Esophagus muscularis mucosa (tissue), 4 donors: ENCODE data around the gene ZNF512. TPM values are rescaled to one million over a fixed set of nuclear protein-coding genes. Genes with fewer than 3 reads are reported as not detected.

ENCODE experiments used
- DNase-seq: peaks from one replicate; pipeline ENCODE4 v3.0.0-alpha.2; 2017; ENCODE audit errors: extremely low spot score
- H3K27ac ChIP-seq, 4 donors: fragments of 200-600 bp; sonication (generic); replicated peaks in 1 of 4; 1 replicate in 3 of 4; 2 replicates in 1 of 4; pipeline ENCODE4 v1.5.1; 2016 to 2019; ENCODE audit warnings: mild to moderate bottlenecking in 1 of 4
- H3K27me3 ChIP-seq, 4 donors: fragments of 200-600 bp; sonication (generic); one replicate each; pipeline versions ENCODE4 v1.5.1 to v1.6.0; 2016 to 2019
- H3K36me3 ChIP-seq, 4 donors: fragments of 200-600 bp; sonication (generic); one replicate each; pipeline ENCODE4 v1.5.1; 2016 to 2019
- H3K4me1 ChIP-seq, 4 donors: fragments of 200-600 bp; sonication (generic); one replicate each; pipeline ENCODE4 v1.5.1; 2016 to 2019
- H3K4me3 ChIP-seq, 4 donors: fragments of 200-600 bp; sonication (generic); 1 replicate in 2 of 4; 2 replicates in 2 of 4; pipeline ENCODE4 v1.5.1; 2016 to 2019; ENCODE audit warnings: mild to moderate bottlenecking in 4 of 4, moderate library complexity in 1 of 4
- H3K9me3 ChIP-seq, 4 donors: fragments of 200-600 bp; sonication (generic); 1 replicate in 3 of 4; 2 replicates in 1 of 4; pipeline ENCODE4 v1.5.1; 2016 to 2019
- EP300 ChIP-seq: sonication (generic); formaldehyde crosslinking; IDR thresholded peaks from one replicate; pipeline ENCODE4 v1.6.1; 2017; ENCODE audit warnings: antibody characterized with exemption
- POLR2A ChIP-seq: fragments of 450-650 bp; IDR thresholded peaks from one replicate; pipeline ENCODE4 v1.6.1; 2017; ENCODE audit warnings: antibody characterized with exemption, moderate library complexity, mild to moderate bottlenecking, low read depth
- POLR2AphosphoS5 ChIP-seq, 2 donors: sonication (generic); formaldehyde crosslinking; IDR thresholded peaks; one replicate each; pipeline ENCODE4 v1.6.1; 2017; ENCODE audit warnings: antibody characterized with exemption in 2 of 2
- WGBS: methylation state at CpG from one replicate; pipeline ENCODE4 v1.1.5; 2018; 5-methylcytosine and 5-hydroxymethylcytosine counted together
- intact Hi-C: fragments of 100-400 bp; cut with DNase I; formaldehyde crosslinking; loops from one replicate; pipeline ENCODE4 v1.15.1; 2023
- total RNA-seq, 4 donors: library from RNA; depleted of rRNA; stranded (reverse); fragments of >200 nt; gene quantifications; one replicate each; pipeline versions ENCODE4 v1.1.0 to v1.2.1, GENCODE V29; 2016
- TF ChIP-seq, protein P1 (sequence below), 3 experiments: fragments of 200-600 bp in 2 of 3; fragments of 450-650 bp in 1 of 3; sonication (generic) in 2 of 3; IDR thresholded peaks; one replicate each; pipeline ENCODE4 v1.5.1; 2017 to 2019; ENCODE audit warnings: antibody characterized with exemption in 3 of 3, mild to moderate bottlenecking in 2 of 3, moderate library complexity in 1 of 3

ZNF512 gene
- total RNA-seq, 4 donors from 2014 or later = 29.5 to 39.3 (median 33.7) TPM

DNA sequence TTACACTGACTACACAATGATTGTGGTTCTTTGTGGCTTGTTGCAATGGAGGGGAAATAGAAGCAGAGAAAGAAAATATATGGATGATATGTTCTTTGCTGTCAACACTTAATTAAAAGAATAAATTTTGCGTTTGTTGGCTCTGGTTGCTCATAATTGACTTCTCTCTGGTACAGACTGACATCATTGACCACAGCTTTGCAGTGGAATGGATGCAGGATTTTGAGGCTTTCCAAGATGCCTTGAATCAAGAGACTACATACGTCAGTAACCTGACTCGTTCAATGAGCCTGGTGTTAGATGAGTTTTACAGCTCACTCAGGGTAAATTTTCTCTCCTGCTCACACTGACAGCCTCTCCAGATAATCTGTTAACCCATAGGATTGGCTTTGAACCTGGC is 55.9 kb downstream of the ZNF512 start:
- intact Hi-C loops = no loop called here
- no peaks in the 10 kb centered on the region for H3K9me3 ChIP-seq
- 76% methylated on average over 3 of the region's 3 CpGs for WGBS
- no peaks in the 10 kb centered on the region for H3K4me1 ChIP-seq
- TF ChIP-seq POLR2A (no peak), POLR2AphosphoS5 (IDR thresholded peaks at IDR 0.05) (no peak), EP300 (no peak)
- TF ChIP-seq, protein P1, sequence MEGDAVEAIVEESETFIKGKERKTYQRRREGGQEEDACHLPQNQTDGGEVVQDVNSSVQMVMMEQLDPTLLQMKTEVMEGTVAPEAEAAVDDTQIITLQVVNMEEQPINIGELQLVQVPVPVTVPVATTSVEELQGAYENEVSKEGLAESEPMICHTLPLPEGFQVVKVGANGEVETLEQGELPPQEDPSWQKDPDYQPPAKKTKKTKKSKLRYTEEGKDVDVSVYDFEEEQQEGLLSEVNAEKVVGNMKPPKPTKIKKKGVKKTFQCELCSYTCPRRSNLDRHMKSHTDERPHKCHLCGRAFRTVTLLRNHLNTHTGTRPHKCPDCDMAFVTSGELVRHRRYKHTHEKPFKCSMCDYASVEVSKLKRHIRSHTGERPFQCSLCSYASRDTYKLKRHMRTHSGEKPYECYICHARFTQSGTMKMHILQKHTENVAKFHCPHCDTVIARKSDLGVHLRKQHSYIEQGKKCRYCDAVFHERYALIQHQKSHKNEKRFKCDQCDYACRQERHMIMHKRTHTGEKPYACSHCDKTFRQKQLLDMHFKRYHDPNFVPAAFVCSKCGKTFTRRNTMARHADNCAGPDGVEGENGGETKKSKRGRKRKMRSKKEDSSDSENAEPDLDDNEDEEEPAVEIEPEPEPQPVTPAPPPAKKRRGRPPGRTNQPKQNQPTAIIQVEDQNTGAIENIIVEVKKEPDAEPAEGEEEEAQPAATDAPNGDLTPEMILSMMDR (IDR thresholded peaks at IDR 0.05) = no peak
- peaks cover 74 to 100% (median 89%) of the 10 kb centered on the region in 4 donors for H3K36me3 ChIP-seq
- no peaks in the 10 kb centered on the region for H3K27me3 ChIP-seq
- no peak overlapping the region for H3K4me3 ChIP-seq
- H3K27ac ChIP-seq = no peak overlapping the region
- DNase-seq = no peak

DNA sequence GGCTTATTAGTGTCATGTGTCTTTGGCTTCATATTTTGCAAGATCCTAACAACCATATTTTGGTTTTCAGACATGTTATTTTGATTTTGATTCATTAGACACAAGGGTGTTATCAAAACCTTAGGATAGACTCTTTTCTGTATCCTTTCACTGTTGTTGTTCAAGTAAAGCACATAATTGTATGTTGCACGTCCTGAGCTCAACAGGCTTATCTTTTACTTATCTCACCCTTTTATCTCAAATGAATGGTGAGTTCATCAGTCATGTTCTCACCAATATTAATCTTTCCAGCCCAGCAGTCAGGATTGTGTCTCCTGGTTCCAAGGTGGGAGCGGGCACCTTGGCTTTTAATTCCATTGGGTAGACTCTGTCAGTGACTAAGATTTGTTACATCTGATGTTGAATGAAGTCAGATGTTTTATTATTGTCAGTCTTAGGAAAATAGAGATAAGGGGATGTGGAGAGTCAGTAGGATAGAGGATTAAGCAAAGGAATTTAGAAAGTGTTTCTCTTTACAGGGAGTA is 57.9 kb downstream of the ZNF512 start:
- intact Hi-C loops = no loop called here

DNA sequence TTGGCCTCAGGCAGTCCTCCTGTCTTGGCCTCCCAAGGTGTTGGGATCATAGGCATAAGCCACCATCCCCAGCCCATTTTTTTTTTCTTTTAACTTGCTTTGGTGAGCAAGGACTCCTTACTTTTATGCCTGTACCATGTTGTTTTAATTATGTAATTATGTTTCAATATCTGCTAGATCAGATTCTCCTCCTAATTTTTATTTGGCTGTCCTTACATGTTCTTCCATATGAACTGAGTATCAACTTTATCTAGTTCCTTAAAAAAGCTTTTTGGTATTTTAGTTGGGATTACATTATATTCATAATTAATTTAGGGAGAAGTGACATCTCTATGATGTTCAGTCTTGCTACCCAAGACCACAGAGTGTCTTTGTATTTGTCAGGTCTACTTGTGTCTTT is 62.4 kb downstream of the ZNF512 start:
- no peak for TF ChIP-seq POLR2AphosphoS5 (IDR thresholded peaks at IDR 0.05)
- Histone ChIP-seq H3K27me3 (no peaks in the 10 kb centered on the region), H3K9me3 (no peaks in the 10 kb centered on the region), H3K27ac (no peak overlapping the region), H3K36me3 (peaks cover 52 to 99% (median 81%) of the 10 kb centered on the region in 4 donors), H3K4me1 (no peaks in the 10 kb centered on the region), H3K4me3 (no peak overlapping the region)
- DNase-seq = no peak
- intact Hi-C loops = no loop called here

More for the DNA sequence above, 57.9 kb downstream of the ZNF512 start:
- Histone ChIP-seq H3K27me3 (no peaks in the 10 kb centered on the region), H3K27ac (no peak overlapping the region), H3K9me3 (no peaks in the 10 kb centered on the region), H3K4me3 (no peak overlapping the region), H3K4me1 (no peaks in the 10 kb centered on the region), H3K36me3 (peaks cover 64 to 99% (median 84%) of the 10 kb centered on the region in 4 donors)
- no peak for DNase-seq
- 87% methylated on average over 2 of the region's 2 CpGs for WGBS
- no peak for TF ChIP-seq POLR2A

DNA sequence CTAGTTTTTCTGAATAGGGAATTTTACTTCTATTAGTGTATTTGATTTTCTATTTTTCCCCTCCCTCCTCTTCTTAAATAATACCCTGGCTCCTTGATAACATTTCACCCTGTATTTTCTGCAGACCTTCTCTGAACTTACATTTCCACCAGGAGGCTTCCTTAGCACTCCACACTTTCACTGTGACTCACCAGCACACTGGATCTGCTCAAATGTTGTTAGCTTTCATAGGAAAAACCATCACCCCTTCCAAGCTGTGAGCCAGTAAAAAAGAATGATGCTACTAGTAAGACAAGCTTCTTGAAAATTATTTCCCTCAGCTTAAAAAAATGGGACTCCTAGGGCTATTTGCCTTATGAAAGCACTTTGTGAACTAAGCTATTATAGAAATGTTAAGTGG is 64.4 kb downstream of the ZNF512 start:
- no peak overlapping the region for H3K4me3 ChIP-seq
- no peak for DNase-seq
- no peak overlapping the region for H3K27ac ChIP-seq
- H3K4me1 ChIP-seq = no peaks in the 10 kb centered on the region
- H3K27me3 ChIP-seq = no peaks in the 10 kb centered on the region
- no peaks in the 10 kb centered on the region for H3K9me3 ChIP-seq
- TF ChIP-seq EP300 (no peak), POLR2AphosphoS5 (IDR thresholded peaks at IDR 0.05) (no peak), POLR2A (no peak)
- TF ChIP-seq, protein P1 (IDR thresholded peaks at IDR 0.05) = no peak
- H3K36me3 ChIP-seq = peaks cover 57 to 99% (median 83%) of the 10 kb centered on the region in 4 donors
- intact Hi-C loops = no loop called here

DNA sequence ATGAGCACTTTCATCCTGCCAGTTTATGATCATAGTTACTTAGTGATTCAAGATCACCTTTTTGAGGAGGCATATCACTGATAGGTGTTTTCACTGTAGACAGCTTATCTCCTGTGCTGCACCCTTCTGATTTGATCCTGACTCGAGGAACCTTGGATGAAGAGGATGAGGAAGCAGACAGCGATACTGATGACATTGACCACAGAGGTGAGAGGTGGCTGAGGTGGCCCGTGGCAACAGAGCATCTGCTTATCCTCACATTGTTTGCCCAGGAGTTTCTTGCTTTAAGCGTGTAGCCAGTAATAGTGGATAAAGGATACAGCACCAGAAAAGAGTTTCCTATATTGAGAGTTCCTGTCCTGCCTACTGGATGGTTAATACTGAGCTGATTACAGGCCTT is 64.9 kb downstream of the ZNF512 start:
- TF ChIP-seq, protein P1 (IDR thresholded peaks at IDR 0.05) = no peak
- TF ChIP-seq EP300 (no peak), POLR2AphosphoS5 (IDR thresholded peaks at IDR 0.05) (no peak), POLR2A (no peak)
- Histone ChIP-seq H3K27ac (no peak overlapping the region), H3K4me3 (no peak overlapping the region), H3K4me1 (no peaks in the 10 kb centered on the region), H3K36me3 (peaks cover 56 to 99% (median 83%) of the 10 kb centered on the region in 4 donors), H3K27me3 (no peaks in the 10 kb centered on the region), H3K9me3 (no peaks in the 10 kb centered on the region)
- intact Hi-C loops = no loop called here
- WGBS = 88% methylated on average over 4 of the region's 4 CpGs
- no peak for DNase-seq

DNA sequence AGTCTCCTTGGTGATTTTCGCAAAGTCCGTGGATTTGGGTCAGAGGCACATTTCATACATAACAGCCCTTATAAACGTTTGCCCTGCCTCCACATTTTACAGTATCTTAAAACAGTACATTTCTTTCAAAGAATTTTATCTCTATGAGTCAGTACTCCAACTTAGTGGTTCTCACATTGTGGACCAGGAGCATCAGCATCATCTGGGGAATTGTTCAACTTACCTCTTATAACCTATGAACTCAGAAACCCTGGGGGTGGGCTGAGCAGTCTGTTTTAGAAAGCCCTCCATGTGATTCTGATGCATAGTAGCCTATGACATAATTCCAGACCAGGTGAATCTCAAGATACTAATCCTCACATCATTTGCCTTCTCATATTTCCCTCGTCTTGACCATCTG is 68.2 kb downstream of the ZNF512 start:
- TF ChIP-seq POLR2AphosphoS5 (IDR thresholded peaks at IDR 0.05) = no peak
- TF ChIP-seq, protein P1 (IDR thresholded peaks at IDR 0.05) = no peak
- TF ChIP-seq EP300 = no peak
- no peak for TF ChIP-seq POLR2A
- no peaks in the 10 kb centered on the region for H3K27me3 ChIP-seq
- peaks cover 75 to 100% (median 94%) of the 10 kb centered on the region in 4 donors for H3K36me3 ChIP-seq
- H3K4me3 ChIP-seq = no peak overlapping the region
- H3K4me1 ChIP-seq = peaks cover 0 to 12% (median 5%) of the 10 kb centered on the region in 4 donors
- no peak overlapping the region for H3K27ac ChIP-seq
- no peak for DNase-seq
- 69% methylated on average over 4 of the region's 4 CpGs for WGBS
- H3K9me3 ChIP-seq = no peaks in the 10 kb centered on the region
- intact Hi-C loops = no loop called here
